ENCODE data around the gene YLPM1. TPM values are rescaled to one million over a fixed set of nuclear protein-coding genes. Genes with fewer than 3 reads are reported as not detected.

Gene YLPM1
- total RNA-seq, 1 donor from 2014 or later: 16.4 TPM

DNA sequence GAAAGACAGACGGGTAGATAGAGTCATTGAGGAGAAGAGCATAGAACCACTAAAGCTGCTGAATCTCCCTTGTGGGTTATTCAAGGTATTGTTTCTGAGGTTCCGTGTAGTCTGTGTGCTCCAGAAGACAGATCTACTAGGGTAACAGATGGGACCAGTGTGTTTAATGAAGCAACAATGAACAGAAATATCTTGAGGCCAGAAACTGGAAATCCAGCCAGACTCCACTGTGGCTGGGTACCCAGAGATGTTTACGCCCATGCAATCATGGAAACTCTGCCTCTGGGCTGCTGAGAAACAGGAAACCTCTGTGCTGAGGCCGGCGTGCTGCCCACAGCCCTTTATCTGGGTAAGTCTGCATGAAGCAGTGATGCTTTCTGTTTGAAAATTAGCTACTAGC, 104.6 kb downstream of the YLPM1 start:
- DNase-seq (ENCODE audit: low spot score) (no peak), ATAC-seq (no peak)

GRCh38 chr14:74868739-74869138, 105.6 kb downstream of the YLPM1 start:
- ATAC-seq (no peak), DNase-seq (ENCODE audit: low spot score) (no peak)

DNA sequence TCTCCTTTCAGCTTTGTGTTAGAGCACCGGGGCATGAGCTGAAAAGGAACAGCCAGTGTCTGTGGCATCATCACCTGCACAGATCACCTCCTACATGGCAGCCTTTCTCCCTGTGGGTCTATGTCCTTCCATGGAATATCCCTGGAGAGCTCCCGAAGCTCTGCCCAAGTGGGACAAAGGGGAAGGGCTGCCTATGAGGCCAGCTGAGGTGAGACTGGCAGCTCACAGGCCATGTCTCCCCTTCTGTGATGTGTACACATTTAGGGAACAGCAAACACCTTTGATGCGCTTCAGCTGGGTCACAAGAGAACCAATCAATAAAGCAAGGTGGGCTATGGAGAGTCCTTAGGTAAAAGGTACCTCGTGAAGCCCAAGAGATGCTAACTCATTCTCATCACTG, 108.7 kb downstream of the YLPM1 start:
- no peak for DNase-seq (ENCODE audit: low spot score)

GRCh38 chr14:74875204-74875603, 112.1 kb downstream of the YLPM1 start:
- DNase-seq (ENCODE audit: low spot score) (no peak), ATAC-seq (no peak)

More for the DNA sequence above, 108.7 kb downstream of the YLPM1 start:
- peak; percentile 62 for ATAC-seq

- ATAC-seq: no peak
These were observed 113.1 kb downstream of the YLPM1 start, which contains the start of gene PROX2 for GRCh38 chr14:74875941-74876913. TSS of gene PROX2 (minus strand) at chr14:74876145. CDS start at chr14:74863834, 12,311 bp downstream.

DNA sequence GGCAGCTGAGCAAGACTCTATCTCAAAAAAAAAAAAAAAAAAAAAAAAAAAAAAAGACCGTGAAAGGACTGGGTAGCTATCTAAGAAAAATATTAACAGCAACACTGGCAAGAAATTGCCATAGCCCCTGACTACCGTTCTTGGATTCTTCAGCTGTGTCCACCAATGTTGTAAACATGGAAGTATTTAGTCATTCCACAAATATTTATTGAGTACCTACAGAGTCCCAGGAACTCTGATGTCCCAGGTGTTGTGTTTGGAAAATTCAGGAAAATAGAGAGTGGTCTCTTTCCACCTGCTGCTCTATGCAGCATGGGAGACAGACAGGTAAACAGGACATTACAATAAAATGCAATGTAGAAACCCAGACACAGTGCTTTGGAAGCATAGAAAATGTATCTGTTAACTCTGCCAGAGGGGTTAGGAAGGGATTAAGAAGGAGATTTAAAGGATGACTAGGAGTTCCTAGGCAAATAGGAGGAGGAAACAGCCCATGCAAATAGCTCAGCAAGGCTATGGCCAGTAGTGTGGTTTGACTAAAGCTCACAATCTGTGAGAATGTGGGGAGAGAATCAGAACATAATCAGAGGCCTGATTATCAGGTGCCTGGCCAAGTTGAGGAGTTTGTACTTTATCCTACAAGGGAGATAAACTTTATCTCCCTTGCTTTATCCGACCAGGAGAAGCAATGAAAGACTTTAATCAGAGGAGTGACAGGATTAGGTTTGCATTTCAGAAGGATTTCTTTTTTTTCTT, 116.5 kb downstream of the YLPM1 start:
- no peak for DNase-seq (ENCODE audit: low spot score)

More at GRCh38 chr14:74875941-74876913, 113.1 kb downstream of the YLPM1 start, which contains the start of gene PROX2:
- no peak for DNase-seq (ENCODE audit: low spot score)

GRCh38 chr14:74881431-74882102, 118.5 kb downstream of the YLPM1 start, which contains the start of gene DLST:
TSS of gene DLST (plus strand) at chr14:74881916. CDS start at chr14:74881954, 38 bp downstream.
- DNase-seq (ENCODE audit: low spot score): peak; percentile 88
- peak; percentile 96 for ATAC-seq

More for the DNA sequence above, 116.5 kb downstream of the YLPM1 start:
- ATAC-seq: no peak

DNA sequence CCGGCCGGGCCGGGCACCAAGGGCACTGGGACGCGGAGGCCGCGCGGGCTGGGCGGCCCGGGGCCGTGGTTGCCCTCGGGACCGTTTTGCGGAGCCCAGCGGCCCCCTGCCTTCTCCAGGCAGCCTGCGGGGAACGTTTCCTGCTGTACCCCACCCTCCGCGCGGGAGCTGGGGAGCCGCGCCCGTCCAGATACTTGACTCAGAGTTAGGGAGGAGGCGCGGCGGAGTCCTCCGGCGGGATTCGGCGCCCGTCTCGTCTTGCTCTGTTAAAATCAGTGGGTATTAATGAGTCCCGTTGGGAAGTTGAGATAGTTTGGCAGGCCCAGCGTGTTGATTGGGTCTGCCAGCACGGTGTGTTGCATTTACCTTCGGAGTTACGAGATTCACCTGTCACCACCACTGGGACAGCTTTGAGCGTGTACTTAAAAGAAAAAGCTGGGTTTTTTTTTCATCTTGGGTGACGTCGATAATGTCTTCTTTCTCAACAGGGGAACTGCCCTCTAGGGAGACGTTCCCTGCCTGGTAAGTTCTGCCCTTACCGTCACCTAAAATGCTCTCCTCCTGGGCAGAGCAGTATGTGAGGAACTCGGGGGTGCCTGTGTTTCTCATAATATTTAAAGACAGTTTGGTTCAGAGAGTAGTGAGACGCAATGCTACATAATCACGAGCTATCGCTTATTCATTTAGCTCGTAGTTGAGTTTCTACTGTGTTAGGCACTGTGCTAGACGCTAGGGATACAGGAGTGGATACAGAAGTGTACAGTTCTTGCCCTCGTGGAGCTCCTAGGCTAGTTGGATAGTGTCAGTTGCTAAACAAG, 119.2 kb downstream of the YLPM1 start:
- DNase-seq (ENCODE audit: low spot score) (no peak), ATAC-seq (peak; percentile 50)

Other genes starting within 250 kb of the YLPM1 start
- 1.1 TPM for gene LTBP2, start 151.1 kb upstream of the YLPM1 start, total RNA-seq
- 18.4 TPM for gene AREL1, start 50.2 kb upstream of the YLPM1 start, total RNA-seq
- 17.3 TPM for gene FCF1, start 50.2 kb upstream of the YLPM1 start, total RNA-seq
- not detected for gene PROX2, start 112.8 kb downstream of the YLPM1 start, total RNA-seq
- 65.6 TPM for gene DLST, start 118.6 kb downstream of the YLPM1 start, total RNA-seq
- gene RPS6KL1, start 159.9 kb downstream of the YLPM1 start, total RNA-seq: 4.6 TPM
- gene PGF, start 192.3 kb downstream of the YLPM1 start, total RNA-seq: 2.8 TPM
- 15.8 TPM for gene EIF2B2, start 239.6 kb downstream of the YLPM1 start, total RNA-seq